ENCODE measurements around the gene EVC2. TPM values are rescaled to one million over a fixed set of nuclear protein-coding genes. Genes with fewer than 3 reads are reported as not detected.
A peak's percentile ranks its signal among the peaks of the same experiment; 100 is the strongest.

The EVC2 gene
- total RNA-seq, 1 experiment from 2014 or later = 3.2 TPM

- no peak for TF ChIP-seq EZH2phosphoT487 (IDR thresholded peaks at IDR 0.05; ENCODE audit: borderline replicate concordance, low read length)
- no peak for TF ChIP-seq EZH2 (IDR thresholded peaks at IDR 0.05; ENCODE audit: low read length, unreplicated experiment)
- POLR2A ChIA-PET (ENCODE audit: unreplicated experiment) = no interaction called here
- Histone ChIP-seq H4K20me1 (ENCODE audit: low read length) (no peaks in the 10 kb centered on the region), H3K4me3 (ENCODE audit: low read length) (no peak overlapping the region), H2AFZ (ENCODE audit: low read length) (no peak overlapping the region), H3K27me3 (ENCODE audit: low read length) (no peaks in the 10 kb centered on the region), H3K79me2 (ENCODE audit: low read length) (no peaks in the 10 kb centered on the region), H3K9ac (ENCODE audit: low read length) (no peak overlapping the region), H3K36me3 (ENCODE audit: low read depth, low read length) (no peaks in the 10 kb centered on the region), H3K9me2 (replicated peaks; ENCODE audit: low read length) (no peaks in the 10 kb centered on the region), H3K4me1 (ENCODE audit: insufficient read depth, low read length) (no peaks in the 10 kb centered on the region; the same call in 1 of the 2 replicates), H3F3A (ENCODE audit: low read length, unreplicated experiment) (no peaks in the 10 kb centered on the region), H3K9me3 (ENCODE audit: low read length) (no peaks in the 10 kb centered on the region), H3K27ac (ENCODE audit: low read length) (0 out of 2 replicates have a peak overlapping the region, but pooled peaks have one; percentile 23), H3K4me2 (ENCODE audit: low read length) (no peak overlapping the region)
- DNase-seq (peak; percentile 64), ATAC-seq (peak; percentile 81)
- intact Hi-C loops (cut with micrococcal nuclease) = no loop called here
- CTCF ChIA-PET = no interaction called here
- no TSS peak for BruUV-seq (replicated peaks)
These were observed 29.4 kb downstream of the EVC2 start for GRCh38 chr4:5678977-5679376.

- no peaks in the 10 kb centered on the region for H3F3A ChIP-seq (ENCODE audit: low read length, unreplicated experiment)
- no peak overlapping the region for H3K9ac ChIP-seq (ENCODE audit: low read length)
- no TSS peak for BruUV-seq (replicated peaks)
- H3K27me3 ChIP-seq (ENCODE audit: low read length) = no peaks in the 10 kb centered on the region
- TF ChIP-seq CTCF (conservative IDR thresholded peaks at IDR 0.05; ENCODE audit: low read depth, low read length) = no peak
- no peaks in the 10 kb centered on the region for H3K79me2 ChIP-seq (ENCODE audit: low read length)
- no peak overlapping the region for H3K27ac ChIP-seq (ENCODE audit: low read length)
- no peak overlapping the region for H3K4me2 ChIP-seq (ENCODE audit: low read length)
- intact Hi-C loops (cut with micrococcal nuclease) = no loop called here
- H3K36me3 ChIP-seq (ENCODE audit: low read depth, low read length) = no peaks in the 10 kb centered on the region
- H3K4me1 ChIP-seq (ENCODE audit: insufficient read depth, low read length) = no peaks in the 10 kb centered on the region; the same call in 1 of the 2 replicates
- POLR2A ChIA-PET (ENCODE audit: unreplicated experiment) = no interaction called here
- CTCF ChIA-PET = no interaction called here
- H3K9me3 ChIP-seq (ENCODE audit: low read length) = no peaks in the 10 kb centered on the region
- no peak overlapping the region for H3K4me3 ChIP-seq (ENCODE audit: low read length)
- H3K9me2 ChIP-seq (replicated peaks; ENCODE audit: low read length) = no peaks in the 10 kb centered on the region
- no peak overlapping the region for H2AFZ ChIP-seq (ENCODE audit: low read length)
- no peak for DNase-seq
- no peak for ATAC-seq
- H4K20me1 ChIP-seq (ENCODE audit: low read length) = no peaks in the 10 kb centered on the region
These were observed 31.6 kb downstream of the EVC2 start for GRCh38 chr4:5676763-5677162.

GRCh38 chr4:5666741-5667140 is 41.6 kb downstream of the EVC2 start:
- intact Hi-C loops (cut with micrococcal nuclease) = no loop called here
- Histone ChIP-seq H3K4me2 (ENCODE audit: low read length) (no peak overlapping the region), H3K9me3 (ENCODE audit: low read length) (no peaks in the 10 kb centered on the region), H3K9me2 (replicated peaks; ENCODE audit: low read length) (no peaks in the 10 kb centered on the region), H3K27me3 (ENCODE audit: low read length) (no peaks in the 10 kb centered on the region), H3K4me1 (ENCODE audit: insufficient read depth, low read length) (no peaks in the 10 kb centered on the region), H3F3A (ENCODE audit: low read length, unreplicated experiment) (no peaks in the 10 kb centered on the region), H3K4me3 (ENCODE audit: low read length) (no peak overlapping the region), H3K27ac (ENCODE audit: low read length) (no peak overlapping the region), H2AFZ (ENCODE audit: low read length) (no peak overlapping the region), H3K36me3 (ENCODE audit: low read depth, low read length) (peaks cover 2% of the 10 kb centered on the region; the same call in 1 of the 2 replicates), H3K9ac (ENCODE audit: low read length) (no peak overlapping the region), H4K20me1 (ENCODE audit: low read length) (no peaks in the 10 kb centered on the region), H3K79me2 (ENCODE audit: low read length) (no peaks in the 10 kb centered on the region)
- TF ChIP-seq CTCF (conservative IDR thresholded peaks at IDR 0.05; ENCODE audit: low read depth, low read length) (no peak), EZH2 (IDR thresholded peaks at IDR 0.05; ENCODE audit: low read length, unreplicated experiment) (no peak), EZH2phosphoT487 (IDR thresholded peaks at IDR 0.05; ENCODE audit: borderline replicate concordance, low read length) (no peak)
- ChIA-PET CTCF (no interaction called here), POLR2A (ENCODE audit: unreplicated experiment) (no interaction called here)
- ATAC-seq = no peak
- no peak for DNase-seq
- no TSS peak for BruUV-seq (replicated peaks)

Measured in PC-3 (cell line).